Mesothelial cell of epicardium (in vitro differentiated cells): ENCODE measurements around the gene DNM3. TPM values are rescaled to one million over a fixed set of nuclear protein-coding genes. Genes with fewer than 3 reads are reported as not detected.

Experiments used
- DNase-seq, 2 experiments: peaks; one replicate each; pipeline ENCODE4 v3.0.0; 2021; ENCODE audit warnings: low spot score in 2 of 2; ENCODE audit not compliant: unreplicated experiment in 2 of 2
- H3K27ac Mint-ChIP-seq: 2 replicates; pipeline ENCODE4 v1.8.0; 2021; ENCODE audit warnings: mixed read lengths
- H3K27me3 Mint-ChIP-seq: 2 replicates; pipeline ENCODE4 v1.8.0; 2021; ENCODE audit warnings: low read depth, mixed read lengths
- H3K36me3 Mint-ChIP-seq: 2 replicates; pipeline ENCODE4 v1.8.0; 2021; ENCODE audit warnings: mixed read lengths
- H3K4me1 Mint-ChIP-seq: 2 replicates; pipeline ENCODE4 v1.8.0; 2021; ENCODE audit warnings: mixed read lengths
- H3K4me3 Mint-ChIP-seq: 2 replicates; pipeline ENCODE4 v1.8.0; 2021; ENCODE audit warnings: mild to moderate bottlenecking, moderate library complexity, mixed read lengths
- H3K9me3 Mint-ChIP-seq: 2 replicates; pipeline ENCODE4 v1.8.0; 2021; ENCODE audit warnings: mixed read lengths
- CTCF ChIP-seq: fragments of 200-600 bp; sonication (generic); IDR thresholded peaks from one replicate; pipeline ENCODE4 v1.5.0; 2021; ENCODE audit warnings: antibody characterized with exemption; ENCODE audit not compliant: unreplicated experiment
- total RNA-seq: library from RNA; stranded (reverse); gene quantifications from 3 replicates; pipeline ENCODE4 v1.2.1, GENCODE V29; 2021

Gene DNM3
- total RNA-seq, 1 donor from 2014 or later, result 5.0 TPM

GRCh38 chr1:172352435-172352834, 511.1 kb downstream of the DNM3 start:
- Mint-ChIP-seq H3K4me1 (peaks cover 66% of the 10 kb centered on the region), H3K27ac (peak overlapping the region; percentile 92), H3K36me3 (peaks cover 22% of the 10 kb centered on the region), H3K4me3 (no peak overlapping the region), H3K27me3 (no peaks in the 10 kb centered on the region), H3K9me3 (peaks cover 9% of the 10 kb centered on the region)
- TF ChIP-seq CTCF, result no peak
- no peak for DNase-seq

GRCh38 chr1:172354291-172355274, 513.3 kb downstream of the DNM3 start:
- H3K27me3 Mint-ChIP-seq, result no peaks in the 10 kb centered on the region
- H3K27ac Mint-ChIP-seq, result peak overlapping the region; percentile 92
- no peak overlapping the region for H3K4me3 Mint-ChIP-seq
- H3K4me1 Mint-ChIP-seq, result peaks cover 84% of the 10 kb centered on the region
- TF ChIP-seq CTCF, result no peak
- no peaks in the 10 kb centered on the region for H3K9me3 Mint-ChIP-seq
- no peak for DNase-seq
- peaks cover 9% of the 10 kb centered on the region for H3K36me3 Mint-ChIP-seq

GRCh38 chr1:172356620-172357019, 515.3 kb downstream of the DNM3 start:
- DNase-seq, result no peak
- Mint-ChIP-seq H3K36me3 (peaks cover 9% of the 10 kb centered on the region), H3K4me1 (peaks cover 70% of the 10 kb centered on the region), H3K4me3 (peak overlapping the region; percentile 17), H3K9me3 (no peaks in the 10 kb centered on the region), H3K27ac (peak overlapping the region; percentile 92), H3K27me3 (no peaks in the 10 kb centered on the region)
- TF ChIP-seq CTCF, result no peak

GRCh38 chr1:172357753-172358385, 516.6 kb downstream of the DNM3 start:
- H3K4me3 Mint-ChIP-seq, result peak overlapping the region; percentile 1
- peaks cover 9% of the 10 kb centered on the region for H3K36me3 Mint-ChIP-seq
- no peak for DNase-seq
- peaks cover 59% of the 10 kb centered on the region for H3K4me1 Mint-ChIP-seq
- H3K9me3 Mint-ChIP-seq, result no peaks in the 10 kb centered on the region
- no peaks in the 10 kb centered on the region for H3K27me3 Mint-ChIP-seq
- peak overlapping the region; percentile 92 for H3K27ac Mint-ChIP-seq
- no peak for TF ChIP-seq CTCF

- DNase-seq, result no peak
- Mint-ChIP-seq H3K4me1 (peaks cover 51% of the 10 kb centered on the region), H3K27me3 (no peaks in the 10 kb centered on the region), H3K36me3 (peaks cover 5% of the 10 kb centered on the region), H3K4me3 (no peak overlapping the region), H3K27ac (peak overlapping the region; percentile 92), H3K9me3 (no peaks in the 10 kb centered on the region)
- TF ChIP-seq CTCF, result no peak
Measured at GRCh38 chr1:172359491-172359999, 518.2 kb downstream of the DNM3 start.
